MG63 (cell line): ENCODE results near the gene NRP2. TPM values are rescaled to one million over a fixed set of nuclear protein-coding genes. Genes with fewer than 3 reads are reported as not detected.

Experiments
- DNase-seq: peaks from one replicate; pipeline ENCODE4 v3.0.0-alpha.2; 2020
- H3K27me3 ChIP-seq: fragments of 250-450 bp; sonication (Bioruptor Pico); 2 replicates; pipeline ENCODE4 v1.5.1; 2020; ENCODE audit warnings: mild to moderate bottlenecking, moderate library complexity
- H3K36me3 ChIP-seq: fragments of 250-450 bp; sonication (Bioruptor Pico); 2 replicates; pipeline ENCODE4 v1.5.1; 2020; ENCODE audit warnings: mild to moderate bottlenecking, moderate library complexity
- H3K4me3 ChIP-seq: fragments of 250-450 bp; sonication (Bioruptor Pico); 2 replicates; pipeline ENCODE4 v1.5.1; 2020; ENCODE audit warnings: mild to moderate bottlenecking, moderate library complexity
- H3K9me3 ChIP-seq: fragments of 250-450 bp; sonication (Bioruptor Pico); 2 replicates; pipeline ENCODE4 v1.5.1; 2020; ENCODE audit warnings: mild to moderate bottlenecking, moderate library complexity
- total RNA-seq: library from RNA; depleted of rRNA; stranded (reverse); fragments of >200 nt; shearing (Covaris generic); gene quantifications from 2 replicates; pipeline ENCODE4 v1.2.3, GENCODE V29; 2014; ENCODE audit warnings: low replicate concordance

Gene NRP2
- total RNA-seq, 1 experiment from 2014 or later: 3.5 TPM

- Histone ChIP-seq H3K27me3 (no peaks in the 10 kb centered on the region), H3K9me3 (no peaks in the 10 kb centered on the region), H3K36me3 (no peaks in the 10 kb centered on the region), H3K4me3 (no peak overlapping the region)
- no peak for DNase-seq
These were observed 99.1 kb downstream of the NRP2 start for GRCh38 chr2:205781244-205781931.

GRCh38 chr2:205782941-205783340, 100.6 kb downstream of the NRP2 start:
- no peaks in the 10 kb centered on the region for H3K9me3 ChIP-seq
- H3K4me3 ChIP-seq: no peak overlapping the region
- DNase-seq: no peak
- no peaks in the 10 kb centered on the region for H3K36me3 ChIP-seq
- no peaks in the 10 kb centered on the region for H3K27me3 ChIP-seq

GRCh38 chr2:205783872-205784499, 101.7 kb downstream of the NRP2 start:
- no peak for DNase-seq
- Histone ChIP-seq H3K4me3 (no peak overlapping the region), H3K9me3 (no peaks in the 10 kb centered on the region), H3K27me3 (no peaks in the 10 kb centered on the region), H3K36me3 (no peaks in the 10 kb centered on the region)

- no peaks in the 10 kb centered on the region for H3K9me3 ChIP-seq
- no peaks in the 10 kb centered on the region for H3K36me3 ChIP-seq
- no peaks in the 10 kb centered on the region for H3K27me3 ChIP-seq
- no peak overlapping the region for H3K4me3 ChIP-seq
- DNase-seq: no peak
These were observed 103.4 kb downstream of the NRP2 start for GRCh38 chr2:205785507-205786260.

DNA sequence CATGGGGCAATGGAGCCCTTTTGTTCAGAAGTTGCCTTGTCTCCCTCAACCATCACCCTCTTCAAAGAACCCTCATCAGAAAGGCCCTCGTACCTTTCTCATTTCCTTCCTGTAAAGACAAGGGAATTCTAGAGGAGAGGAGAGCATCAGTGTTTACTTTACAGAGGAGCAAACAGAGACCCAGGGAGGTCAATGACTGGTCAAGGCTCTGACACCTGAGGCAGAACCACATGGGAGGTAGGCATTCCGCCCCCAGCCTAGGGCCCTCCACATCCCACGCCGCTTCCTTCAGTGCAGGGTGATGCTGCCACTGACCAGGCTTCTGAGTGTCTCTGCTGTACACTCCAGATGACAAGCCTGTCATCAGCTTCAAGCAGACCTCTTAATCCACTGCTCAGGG, 104.7 kb downstream of the NRP2 start:
- Histone ChIP-seq H3K4me3 (no peak overlapping the region), H3K9me3 (no peaks in the 10 kb centered on the region), H3K27me3 (no peaks in the 10 kb centered on the region), H3K36me3 (no peaks in the 10 kb centered on the region)
- DNase-seq: no peak

DNA sequence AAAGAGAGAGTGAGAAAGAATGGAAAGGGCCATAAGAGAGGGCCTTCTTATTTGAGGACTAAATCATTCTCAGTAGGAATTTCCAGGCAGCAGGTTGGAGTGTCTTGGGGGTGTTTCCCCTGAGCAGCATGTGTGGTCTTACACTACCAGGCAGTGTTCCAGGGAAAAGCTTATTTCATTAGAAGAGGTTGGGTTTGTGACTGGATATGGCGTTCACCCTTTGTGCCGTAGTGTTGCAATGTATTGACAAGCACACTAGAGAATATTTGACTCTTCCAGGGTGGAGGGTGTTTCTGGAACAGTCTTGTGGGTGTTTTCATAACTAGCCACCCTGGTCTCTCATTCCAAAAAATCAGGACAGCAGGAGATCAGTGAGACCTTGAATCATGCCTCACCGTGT, 105.5 kb downstream of the NRP2 start:
- no peaks in the 10 kb centered on the region for H3K36me3 ChIP-seq
- DNase-seq: no peak
- H3K9me3 ChIP-seq: no peaks in the 10 kb centered on the region
- H3K27me3 ChIP-seq: no peaks in the 10 kb centered on the region
- H3K4me3 ChIP-seq: no peak overlapping the region

GRCh38 chr2:205789906-205790305, 107.6 kb downstream of the NRP2 start:
- no peak overlapping the region for H3K4me3 ChIP-seq
- H3K36me3 ChIP-seq: no peaks in the 10 kb centered on the region
- no peaks in the 10 kb centered on the region for H3K9me3 ChIP-seq
- DNase-seq: no peak
- no peaks in the 10 kb centered on the region for H3K27me3 ChIP-seq

- no peaks in the 10 kb centered on the region for H3K27me3 ChIP-seq
- no peak for DNase-seq
- H3K36me3 ChIP-seq: no peaks in the 10 kb centered on the region
- no peak overlapping the region for H3K4me3 ChIP-seq
- no peaks in the 10 kb centered on the region for H3K9me3 ChIP-seq
These were observed 110.6 kb downstream of the NRP2 start for GRCh38 chr2:205792908-205793307.

DNA sequence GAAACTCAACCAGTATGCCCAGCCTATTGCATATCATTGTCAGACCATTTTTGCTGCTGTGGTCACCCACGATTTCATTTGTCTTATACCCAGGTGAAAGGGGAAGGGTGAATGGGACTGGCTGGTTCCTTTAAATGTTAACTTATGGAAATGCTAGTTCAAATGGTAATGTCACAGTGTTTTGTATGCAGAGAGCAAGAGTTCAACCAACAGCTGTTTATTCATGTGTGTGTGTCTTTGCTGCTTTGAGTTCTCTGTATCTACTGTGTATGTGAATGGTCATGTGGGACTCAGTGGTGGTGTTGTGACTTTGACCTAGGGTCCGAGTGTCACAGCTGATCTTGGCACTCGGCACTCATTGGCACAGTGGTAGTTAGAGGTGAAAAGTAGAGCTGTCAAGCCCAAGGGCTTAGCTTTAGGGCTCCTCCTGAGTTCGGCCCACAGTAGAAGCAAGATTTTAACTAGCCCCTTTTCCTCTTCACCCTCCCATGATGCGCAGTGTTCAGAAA, 114.6 kb downstream of the NRP2 start:
- no peak for DNase-seq
- no peaks in the 10 kb centered on the region for H3K36me3 ChIP-seq
- no peaks in the 10 kb centered on the region for H3K9me3 ChIP-seq
- no peaks in the 10 kb centered on the region for H3K27me3 ChIP-seq
- no peak overlapping the region for H3K4me3 ChIP-seq

DNA sequence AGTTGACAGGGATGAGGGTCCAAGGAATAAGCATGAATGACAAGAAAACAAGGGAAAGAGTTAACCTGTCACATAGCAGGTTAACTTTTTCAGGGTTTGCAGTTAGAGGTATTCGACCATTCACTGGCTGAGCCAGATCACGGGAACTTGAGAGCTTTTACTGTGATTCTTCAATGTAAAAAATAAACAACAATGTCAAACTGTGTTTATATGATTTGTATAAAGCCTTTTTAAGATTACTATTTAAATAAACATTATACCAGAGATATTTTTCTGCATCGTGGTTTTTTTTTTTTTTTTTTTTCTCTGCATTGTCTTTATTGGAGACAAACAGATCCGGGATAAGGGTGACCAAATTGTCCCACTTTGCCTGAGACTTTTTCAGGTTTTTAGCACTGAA, 115.6 kb downstream of the NRP2 start:
- no peak for DNase-seq
- Histone ChIP-seq H3K36me3 (no peaks in the 10 kb centered on the region), H3K27me3 (no peaks in the 10 kb centered on the region), H3K9me3 (no peaks in the 10 kb centered on the region), H3K4me3 (no peak overlapping the region)

- Histone ChIP-seq H3K36me3 (no peaks in the 10 kb centered on the region), H3K4me3 (no peak overlapping the region), H3K27me3 (no peaks in the 10 kb centered on the region), H3K9me3 (no peaks in the 10 kb centered on the region)
- DNase-seq: no peak
These were observed 117.9 kb downstream of the NRP2 start for GRCh38 chr2:205800224-205800623.

DNA sequence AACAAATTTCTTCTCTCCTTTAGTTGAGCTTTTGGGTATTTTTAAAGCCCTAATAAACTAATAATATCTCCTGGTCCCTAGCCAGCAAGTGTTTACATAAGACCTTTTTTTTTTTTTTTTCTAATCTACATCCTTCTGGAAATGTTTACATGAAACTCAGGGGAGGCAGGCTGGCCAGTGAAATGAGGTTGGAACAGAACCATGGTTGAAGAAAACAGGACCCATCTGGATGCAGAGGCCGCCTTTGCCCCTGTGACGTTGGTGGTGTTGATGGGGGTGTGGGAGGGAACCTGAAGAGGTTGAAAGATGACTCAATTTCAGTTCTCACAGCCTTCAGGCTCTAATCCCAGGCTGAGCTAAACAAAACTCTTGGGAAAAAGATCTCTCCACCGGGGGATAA, 118.5 kb downstream of the NRP2 start:
- H3K9me3 ChIP-seq: no peaks in the 10 kb centered on the region
- DNase-seq: peak; percentile 45
- H3K36me3 ChIP-seq: no peaks in the 10 kb centered on the region
- no peak overlapping the region for H3K4me3 ChIP-seq
- H3K27me3 ChIP-seq: no peaks in the 10 kb centered on the region

DNA sequence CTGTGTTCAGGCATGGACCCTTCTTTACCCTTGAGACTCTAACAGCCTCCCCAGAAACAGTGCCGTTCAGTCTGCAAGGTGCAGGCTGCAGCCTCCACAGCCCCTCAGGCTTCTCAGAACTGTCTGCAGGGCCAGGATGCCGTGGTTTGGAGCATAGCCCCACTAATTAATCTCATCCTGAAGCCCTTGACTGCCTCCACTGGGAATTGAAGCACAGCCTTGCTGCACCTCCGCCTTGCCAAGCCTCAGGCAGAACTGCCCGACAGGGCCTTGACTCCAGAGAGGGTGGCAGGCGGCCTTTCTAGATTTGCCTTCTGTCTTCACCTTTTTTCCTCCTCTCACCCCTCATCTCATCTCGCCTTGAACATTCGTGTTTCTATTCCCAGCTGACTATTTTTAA, 119.8 kb downstream of the NRP2 start:
- no peak for DNase-seq
- no peaks in the 10 kb centered on the region for H3K27me3 ChIP-seq

DNA sequence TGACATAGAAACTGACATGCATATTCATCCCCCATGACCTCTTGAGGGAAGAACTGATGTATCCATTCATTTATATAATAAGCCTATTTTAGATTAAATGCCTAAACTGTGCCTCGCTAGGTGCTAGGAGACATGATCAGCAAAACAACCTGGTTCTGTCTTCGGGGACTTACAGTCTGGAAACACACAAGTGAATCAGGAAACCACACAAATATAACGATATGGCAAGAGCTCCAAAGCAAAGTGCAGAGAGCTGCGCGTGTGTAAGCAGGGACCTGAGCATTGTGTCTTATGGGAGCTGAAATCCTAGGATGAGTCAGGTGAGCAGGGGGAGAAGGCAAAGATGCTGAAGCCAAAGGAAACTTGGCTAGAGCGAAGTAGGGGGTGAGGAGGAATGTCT, 120.6 kb downstream of the NRP2 start:
- H3K4me3 ChIP-seq: no peak overlapping the region
- H3K9me3 ChIP-seq: no peaks in the 10 kb centered on the region
- no peak for DNase-seq
- no peaks in the 10 kb centered on the region for H3K27me3 ChIP-seq
- no peaks in the 10 kb centered on the region for H3K36me3 ChIP-seq

More for the DNA sequence above, 119.8 kb downstream of the NRP2 start:
- Histone ChIP-seq H3K9me3 (no peaks in the 10 kb centered on the region), H3K4me3 (no peak overlapping the region), H3K36me3 (no peaks in the 10 kb centered on the region)

GRCh38 chr2:205803500-205803899, 121.2 kb downstream of the NRP2 start:
- Histone ChIP-seq H3K27me3 (no peaks in the 10 kb centered on the region), H3K9me3 (no peaks in the 10 kb centered on the region), H3K4me3 (no peak overlapping the region), H3K36me3 (no peaks in the 10 kb centered on the region)
- DNase-seq: no peak

DNA sequence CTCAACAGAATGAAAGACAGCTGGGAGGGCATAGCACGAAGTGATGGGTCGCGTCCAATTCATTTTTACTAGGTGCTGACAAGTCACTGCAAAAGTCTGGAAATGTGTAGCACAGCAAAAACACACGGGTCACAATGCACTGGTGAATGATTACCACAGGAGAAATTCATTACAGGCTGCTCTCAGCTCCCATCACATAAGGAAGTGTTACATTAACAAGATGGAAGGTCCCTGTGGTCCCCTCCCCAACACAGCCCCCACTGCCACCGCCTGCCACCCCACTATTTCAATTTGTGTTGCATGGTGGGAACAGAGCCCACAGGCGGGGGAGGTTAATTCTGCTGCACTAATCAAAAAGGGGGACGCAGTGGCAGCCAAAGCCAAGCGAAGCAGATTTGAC, 122.8 kb downstream of the NRP2 start:
- H3K36me3 ChIP-seq: no peaks in the 10 kb centered on the region
- DNase-seq: no peak
- H3K27me3 ChIP-seq: no peaks in the 10 kb centered on the region
- no peak overlapping the region for H3K4me3 ChIP-seq
- H3K9me3 ChIP-seq: no peaks in the 10 kb centered on the region

DNA sequence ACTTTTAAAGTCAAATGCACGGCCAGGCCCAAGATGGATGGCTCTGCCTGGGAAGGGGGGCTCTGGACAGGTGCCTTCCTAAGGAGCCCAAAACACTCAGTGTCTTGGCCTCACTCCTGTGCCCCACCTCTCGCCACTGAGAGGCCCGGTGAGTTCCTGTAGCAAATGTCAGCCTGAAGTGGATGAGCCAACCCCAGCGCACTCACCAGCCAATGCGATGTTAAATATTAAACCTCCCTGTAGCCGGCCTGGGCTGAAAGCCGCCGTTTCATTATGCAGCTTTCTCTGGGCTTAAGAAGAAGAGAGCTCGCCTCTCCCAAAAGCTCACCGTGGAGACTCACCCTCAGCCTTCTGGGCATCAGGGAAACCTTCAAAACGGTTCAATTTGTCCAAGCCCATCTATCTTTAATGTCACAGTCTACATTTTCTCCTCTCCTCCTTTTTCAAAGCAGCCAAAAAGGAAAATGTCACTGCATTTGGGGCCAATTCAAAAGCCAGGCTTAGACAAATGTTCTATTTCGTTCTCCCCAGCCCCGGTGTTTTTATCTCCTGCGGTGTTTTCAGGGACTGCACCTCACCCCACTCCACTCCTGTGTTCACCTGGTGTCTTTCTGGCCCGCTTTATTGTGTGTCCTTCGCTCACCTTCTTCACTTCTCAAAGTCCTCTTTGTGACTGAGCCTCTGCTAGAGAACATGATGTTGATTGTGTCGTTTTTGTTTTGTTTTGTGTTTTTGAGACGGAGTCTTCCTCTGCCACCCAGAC, 124.0 kb downstream of the NRP2 start:
- DNase-seq: no peak
- H3K4me3 ChIP-seq: no peak overlapping the region
- H3K36me3 ChIP-seq: no peaks in the 10 kb centered on the region
- no peaks in the 10 kb centered on the region for H3K9me3 ChIP-seq
- H3K27me3 ChIP-seq: no peaks in the 10 kb centered on the region
